SK-N-SH (cell line): Measurements from ENCODE around the gene BCO1. TPM values are rescaled to one million over a fixed set of nuclear protein-coding genes. Genes with fewer than 3 reads are reported as not detected.

ENCODE experiments used
- CTCF ChIA-PET: fragments of 300-600, 350-600 bp; formaldehyde crosslinking; extraction: SDS; loops from one replicate; lab custom pipeline; 2021; lab: Yijun Ruan, JAX
- POLR2A ChIA-PET: fragments of 350-600 bp; sonication (Branson Sonifier 250); formaldehyde crosslinking; extraction: SDS; loops from one replicate; lab custom pipeline; 2020; ENCODE audit warnings: antibody characterized with exemption, inconsistent platforms; lab: Yijun Ruan, JAX
- DNase-seq: peaks from one replicate; pipeline ENCODE4 v3.0.0; 2012
- H2AFZ ChIP-seq: fragments of 200-600 bp; sonication (generic); 2 replicates; pipeline ENCODE4 v1.8.1; 2016; ENCODE audit warnings: antibody characterized with exemption, mild to moderate bottlenecking, low read depth
- H3F3A ChIP-seq: fragments of 200-600 bp; sonication (generic); replicated peaks from 2 replicates; pipeline ENCODE3; 2016; ENCODE audit warnings: antibody characterized with exemption, mild to moderate bottlenecking; ENCODE audit not compliant: insufficient read depth
- H3K27ac ChIP-seq, 2 experiments: fragments of 200-500 bp in 1 of 2; fragments of 200-600 bp in 1 of 2; sonication (Bioruptor generic) in 1 of 2; sonication (generic), shearing (Covaris generic) in 1 of 2; 2 replicates each; pipeline versions ENCODE4 v1.5.1 to v1.6.1; 2014 to 2016; ENCODE audit warnings: low read depth in 2 of 2, inconsistent platforms in 1 of 2, low read length in 1 of 2, mild to moderate bottlenecking in 1 of 2, mixed read lengths in 1 of 2
- H3K27me3 ChIP-seq: fragments of 200-600 bp; sonication (generic), shearing (Covaris generic); 2 replicates; pipeline ENCODE4 v1.6.1; 2016; ENCODE audit warnings: mixed run types; ENCODE audit not compliant: insufficient read depth
- H3K36me3 ChIP-seq, 2 experiments: fragments of 200-500 bp in 1 of 2; fragments of 200-600 bp in 1 of 2; sonication (Bioruptor generic) in 1 of 2; sonication (generic) in 1 of 2; replicated peaks in 1 of 2; 2 replicates each; pipeline versions ENCODE3 to v1.5.1; 2014 to 2016; ENCODE audit warnings: low read length in 1 of 2, mild to moderate bottlenecking in 1 of 2; ENCODE audit not compliant: insufficient read depth in 2 of 2, control insufficient read depth in 1 of 2
- H3K4me1 ChIP-seq, 2 experiments: fragments of 200-500 bp in 1 of 2; fragments of 200-600 bp in 1 of 2; sonication (Bioruptor generic) in 1 of 2; sonication (generic), shearing (Covaris generic) in 1 of 2; 2 replicates each; pipeline versions ENCODE4 v1.5.1 to v1.6.1; 2014 to 2016; ENCODE audit warnings: low read depth in 1 of 2, low read length in 1 of 2, mixed run types in 1 of 2; ENCODE audit not compliant: insufficient read depth in 2 of 2, control insufficient read depth in 1 of 2
- H3K4me2 ChIP-seq: fragments of 200-600 bp; sonication (generic), shearing (Covaris generic); 2 replicates; pipeline ENCODE4 v1.6.1; 2017; ENCODE audit warnings: mixed run types
- H3K4me3 ChIP-seq, 2 experiments: fragments of 200-500 bp in 1 of 2; fragments of 200-600 bp in 1 of 2; sonication (Bioruptor generic) in 1 of 2; sonication (generic), shearing (Covaris generic) in 1 of 2; 2 replicates each; pipeline versions ENCODE4 v1.5.1 to v1.8.1; 2014 to 2016; ENCODE audit warnings: low read depth in 2 of 2, inconsistent platforms in 1 of 2, low read length in 1 of 2, mild to moderate bottlenecking in 1 of 2, mixed read lengths in 1 of 2, moderate library complexity in 1 of 2
- H3K79me2 ChIP-seq: fragments of 200-600 bp; sonication (generic); 2 replicates; pipeline ENCODE4 v1.8.1; 2017; ENCODE audit warnings: mild to moderate bottlenecking; ENCODE audit not compliant: insufficient read depth
- H3K9ac ChIP-seq: fragments of 200-600 bp; sonication (generic); 2 replicates; pipeline ENCODE4 v1.6.1; 2017; ENCODE audit warnings: mixed run types
- H3K9me2 ChIP-seq: fragments of 200-600 bp; sonication (generic); 2 replicates; pipeline ENCODE4 v1.6.1; 2017; ENCODE audit warnings: mixed run types
- H3K9me3 ChIP-seq: fragments of 200-600 bp; sonication (generic); 2 replicates; pipeline ENCODE4 v1.6.1; 2017; ENCODE audit warnings: mixed run types, mild to moderate bottlenecking, moderate library complexity
- H4K20me1 ChIP-seq: fragments of 200-600 bp; sonication (generic); 2 replicates; pipeline ENCODE4 v1.6.1; 2017; ENCODE audit warnings: mild to moderate bottlenecking, mixed run types; ENCODE audit not compliant: insufficient read depth
- FOXM1 ChIP-seq: IDR thresholded peaks from 2 replicates; pipeline ENCODE4 v1.4.0; 2012; ENCODE audit warnings: low read depth, mild to moderate bottlenecking
- GABPA ChIP-seq: IDR thresholded peaks from 2 replicates; pipeline ENCODE4 v1.4.0; 2012; ENCODE audit warnings: low read depth, mild to moderate bottlenecking
- IRF3 ChIP-seq: fragments of 150-350 bp; IDR thresholded peaks from 2 replicates; pipeline ENCODE4 v1.6.1; 2016; ENCODE audit warnings: mild to moderate bottlenecking, low read depth, low read length
- MEF2A ChIP-seq: IDR thresholded peaks from 2 replicates; pipeline ENCODE4 v1.4.0; 2012; ENCODE audit warnings: low read depth, borderline replicate concordance
- MXI1 ChIP-seq: IDR thresholded peaks from 2 replicates; pipeline ENCODE4 v1.6.1; 2012; ENCODE audit warnings: mild to moderate bottlenecking, low read depth, low read length, improper control_type of control experiment
- REST ChIP-seq: IDR thresholded peaks from 2 replicates; pipeline ENCODE4 v1.6.1; 2012; ENCODE audit warnings: mild to moderate bottlenecking, low read depth, low read length, moderate library complexity
- SIN3A ChIP-seq: IDR thresholded peaks from 2 replicates; pipeline ENCODE4 v1.6.1; 2012; ENCODE audit warnings: low read depth, mild to moderate bottlenecking, low read length, moderate library complexity, borderline replicate concordance
- TCF12 ChIP-seq: IDR thresholded peaks from 2 replicates; pipeline ENCODE4 v1.4.0; 2012
- YY1 ChIP-seq: IDR thresholded peaks from 2 replicates; pipeline ENCODE4 v1.4.0; 2012; ENCODE audit warnings: low read depth, mild to moderate bottlenecking
- WGBS: methylation state at CpG from one replicate; pipeline ENCODE4 v1.1.6; 2017; ENCODE audit warnings: low lambda C conversion rate; 5-methylcytosine and 5-hydroxymethylcytosine counted together
- polyA plus RNA-seq, 3 experiments: library from polyadenylated mRNA; depleted of rRNA; stranded (reverse); fragments of >200 nt; gene quantifications; 2 replicates each; pipeline ENCODE4 v1.2.3, GENCODE V29; 2012
- TF ChIP-seq, protein P1 (sequence below): fragments of 150-350 bp; IDR thresholded peaks from 2 replicates; pipeline ENCODE4 v1.6.1; 2017; ENCODE audit warnings: antibody characterized with exemption, low read length, low read depth, borderline replicate concordance

The BCO1 gene
- polyA plus RNA-seq, 1 of the 3 experiments (the other 2 are of a cell fraction): 0.02 TPM

GRCh38 chr16:81239367-81240121, 1.1 kb downstream of the BCO1 start (continued):
- no peak for TF ChIP-seq REST
- no peak for TF ChIP-seq SIN3A
- TF ChIP-seq FOXM1: no peak

GRCh38 chr16:81241706-81242105, 3.2 kb downstream of the BCO1 start:
- H3K79me2 ChIP-seq: no peaks in the 10 kb centered on the region
- H3K9me3 ChIP-seq: no peaks in the 10 kb centered on the region
- no peak for DNase-seq
- ChIA-PET CTCF (no interaction called here), POLR2A (no interaction called here)
- no peak for TF ChIP-seq IRF3
- no peak for TF ChIP-seq TCF12
- no peak for TF ChIP-seq GABPA
- TF ChIP-seq, protein P1, sequence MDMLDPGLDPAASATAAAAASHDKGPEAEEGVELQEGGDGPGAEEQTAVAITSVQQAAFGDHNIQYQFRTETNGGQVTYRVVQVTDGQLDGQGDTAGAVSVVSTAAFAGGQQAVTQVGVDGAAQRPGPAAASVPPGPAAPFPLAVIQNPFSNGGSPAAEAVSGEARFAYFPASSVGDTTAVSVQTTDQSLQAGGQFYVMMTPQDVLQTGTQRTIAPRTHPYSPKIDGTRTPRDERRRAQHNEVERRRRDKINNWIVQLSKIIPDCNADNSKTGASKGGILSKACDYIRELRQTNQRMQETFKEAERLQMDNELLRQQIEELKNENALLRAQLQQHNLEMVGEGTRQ: no peak
- TF ChIP-seq MXI1: no peak
- TF ChIP-seq MEF2A: no peak
- TF ChIP-seq YY1: no peak
- 79% methylated on average over 3 of the region's 5 CpGs for WGBS
- H4K20me1 ChIP-seq: no peaks in the 10 kb centered on the region
- no peaks in the 10 kb centered on the region for H3K9me2 ChIP-seq
- H3K27me3 ChIP-seq: peaks cover 6% of the 10 kb centered on the region; the same call in 1 of the 2 replicates
- H3K36me3 ChIP-seq: no peaks in the 10 kb centered on the region
- H3F3A ChIP-seq: no peaks in the 10 kb centered on the region
- H3K4me3 ChIP-seq: no peak overlapping the region
- no peak overlapping the region for H2AFZ ChIP-seq
- no peak overlapping the region for H3K4me2 ChIP-seq
- H3K27ac ChIP-seq: no peak overlapping the region
- no peaks in the 10 kb centered on the region for H3K4me1 ChIP-seq
- H3K9ac ChIP-seq: no peak overlapping the region
